Left colon (tissue), 2 donors: ENCODE results near the gene MT1X. TPM values are rescaled to one million over a fixed set of nuclear protein-coding genes. Genes with fewer than 3 reads are reported as not detected.

ENCODE experiments used
- ATAC-seq: fragments of 200-7000 bp; cut with Tn5 transposase; one replicate; pipeline ENCODE4 v1.9.1; 2020; ENCODE audit warnings: mild to moderate bottlenecking, moderate library complexity
- DNase-seq, 2 donors: peaks; one replicate each; pipeline ENCODE4 v3.0.0-alpha.2; 2020
- intact Hi-C, 2 donors: fragments of 100-400 bp; cut with DNase I in 1 of 2; cut with micrococcal nuclease in 1 of 2; formaldehyde crosslinking; loops; one replicate each; pipeline versions ENCODE4 v1.11.2 to v1.14.0; 2022; cut with DNase I, micrococcal nuclease
- total RNA-seq, 2 donors: library from RNA; stranded (reverse); fragmentation: NEBNext Ultra II Directional; extraction: Animal tissue kit (Norgen Biotek cat#: 25700); gene quantifications; one replicate each; pipeline ENCODE4 v1.2.1, GENCODE V29; 2021
- donor health status: DM: no; HTN: no; CAD: no.
- donor health status: DM: yes; HTN: yes; CAD: no.

Gene MT1X
- total RNA-seq, 2 donors from 2014 or later = 29.5 to 63.4 TPM

- intact Hi-C loops = no loop called here
- peak in 1 of 2 donors; percentile 12 for DNase-seq
- ATAC-seq = peak; percentile 13
Measured at GRCh38 chr16:56728980-56729734, 46.9 kb downstream of the MT1X start.

GRCh38 chr16:56729735-56730662 is 47.7 kb downstream of the MT1X start, which contains the start of gene NUP93:
Gene NUP93 (plus strand): TSS chr16:56730129. CDS start chr16:56748248, 18,119 bp downstream.
- intact Hi-C loops = no loop called here

GRCh38 chr16:56732366-56732765 is 50.1 kb downstream of the MT1X start:
- intact Hi-C loops = no loop called here
- DNase-seq (no peak), ATAC-seq (no peak)

More at GRCh38 chr16:56729735-56730662, 47.7 kb downstream of the MT1X start, which contains the start of gene NUP93:
- DNase-seq = peak; percentile 94
- ATAC-seq = peak; percentile 97

- intact Hi-C loops = no loop called here
- ATAC-seq = no peak
- no peak for DNase-seq
Measured at GRCh38 chr16:56732832-56733231, 50.6 kb downstream of the MT1X start.

Other genes starting within 250 kb of the MT1X start
- gene NUDT21, start 231.1 kb upstream of the MT1X start, total RNA-seq = 10 to 100 TPM; 68.5 to 77.9 TPM
- 10 to 100 TPM; 15.9 to 16.5 TPM for gene OGFOD1, start 230.9 kb upstream of the MT1X start, total RNA-seq
- gene BBS2, start 162.4 kb upstream of the MT1X start, total RNA-seq = 10 to 100 TPM; 34.2 to 36.2 TPM
- gene MT4, start 117.4 kb upstream of the MT1X start, total RNA-seq = not detected
- 1 to 10 TPM; 1.5 to 1.8 TPM for gene MT3, start 92.9 kb upstream of the MT1X start, total RNA-seq
- gene MT2A, start 73.9 kb upstream of the MT1X start, total RNA-seq = 100 to 1,000 TPM in 1 of 2 donors, 10 to 100 TPM in 1; 78.4 to 287 TPM
- gene MT1E, start 56.7 kb upstream of the MT1X start, total RNA-seq = 100 to 1,000 TPM in 1 of 2 donors, 10 to 100 TPM in 1; 64.7 to 240 TPM
- 10 to 100 TPM in 1 of 2 donors, 1 to 10 TPM in 1; 5.1 to 60.6 TPM for gene MT1M, start 49.8 kb upstream of the MT1X start, total RNA-seq
- 1 to 10 TPM; 4.7 to 5.1 TPM for gene MT1A, start 43.8 kb upstream of the MT1X start, total RNA-seq
- gene MT1B, start 30.6 kb upstream of the MT1X start, total RNA-seq = not detected
- gene MT1F, start 24.5 kb upstream of the MT1X start, total RNA-seq = 10 to 100 TPM in 1 of 2 donors, 1 to 10 TPM in 1; 9.0 to 71.2 TPM
- 100 to 1,000 TPM in 1 of 2 donors, 10 to 100 TPM in 1; 22.4 to 484 TPM for gene MT1G, start 14.4 kb upstream of the MT1X start, total RNA-seq
- 10 to 100 TPM in 1 of 2 donors, 1 to 10 TPM in 1; 3.3 to 80.9 TPM for gene MT1H, start 12.7 kb upstream of the MT1X start, total RNA-seq
- gene NUP93, start 47.7 kb downstream of the MT1X start, total RNA-seq = 10 to 100 TPM; 34.1 to 52.7 TPM
- under 1 TPM in 1 of 2 donors, not detected in 1; 0.11 TPM for gene SLC12A3, start 182.7 kb downstream of the MT1X start, total RNA-seq
- gene HERPUD1, start 249.7 kb downstream of the MT1X start, total RNA-seq = 100 to 1,000 TPM; 156 to 184 TPM